HG03025 (cell line): ENCODE results near the gene MGAT4A.
"Not testable (repeated sequence)": the region's sequence is repeated elsewhere in the genome, so short reads cannot be mapped to it uniquely, and the experiment has no call there.

Source experiments
- ATAC-seq: cut with Tn5 transposase; IDR thresholded peaks from one replicate; pipeline ENCODE4 v1.9.1; 2021; ENCODE audit warnings: mild to moderate bottlenecking, moderate library complexity; ENCODE audit not compliant: unreplicated experiment, low FRiP score

Gene MGAT4A

DNA sequence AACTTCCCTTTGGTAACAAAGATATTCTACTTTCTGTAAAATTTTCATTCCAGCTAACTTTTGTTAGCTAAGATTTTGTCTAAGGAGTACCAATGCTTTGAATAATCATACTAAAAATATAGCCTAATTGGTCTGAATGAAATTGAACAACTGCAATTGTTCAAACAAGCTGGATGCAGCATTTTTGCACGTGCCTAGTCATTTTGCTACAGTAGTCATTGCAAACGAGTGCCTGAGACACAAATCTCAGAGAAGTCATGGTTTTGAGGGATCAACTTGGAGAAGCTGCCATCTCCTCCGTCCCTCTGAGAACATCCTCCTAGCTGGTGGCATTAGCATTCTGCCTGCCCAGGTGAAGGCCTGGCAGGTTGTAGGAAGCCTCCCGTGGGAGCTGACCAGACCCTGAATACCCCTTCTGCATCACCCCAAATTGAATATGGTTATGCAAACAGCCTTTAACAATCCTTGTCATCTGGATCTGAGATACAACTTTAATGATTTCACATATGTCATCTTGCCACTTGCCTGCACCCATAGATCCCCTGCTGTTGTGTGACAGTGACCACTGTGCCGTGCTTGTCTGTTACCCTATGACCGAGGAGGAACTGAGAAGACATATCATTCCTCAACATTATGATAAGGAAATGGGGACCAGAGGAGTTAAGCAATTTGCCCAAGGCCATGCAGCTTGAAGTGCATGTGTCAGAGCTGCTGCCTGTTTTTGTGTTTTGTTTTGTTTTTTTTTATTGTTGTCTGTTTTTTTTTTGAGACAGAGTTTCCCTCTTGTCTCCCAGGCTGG, 29.1 kb upstream of the MGAT4A start:
- no peak for ATAC-seq

GRCh38 chr2:98759338-98759737, 28.4 kb upstream of the MGAT4A start:
- ATAC-seq = no peak

- ATAC-seq = peak; percentile 82
Measured at GRCh38 chr2:98757904-98758421, 27.0 kb upstream of the MGAT4A start.

- no peak for ATAC-seq
Measured at GRCh38 chr2:98753801-98754200, 22.9 kb upstream of the MGAT4A start.

- ATAC-seq = not testable (repeated sequence)
Measured at GRCh38 chr2:98752711-98753110, 21.8 kb upstream of the MGAT4A start.

- no peak for ATAC-seq
Measured at GRCh38 chr2:98751748-98752147, 20.8 kb upstream of the MGAT4A start.

- no peak for ATAC-seq
Measured at GRCh38 chr2:98750593-98751282, 19.8 kb upstream of the MGAT4A start.

GRCh38 chr2:98749066-98749450, 18.1 kb upstream of the MGAT4A start:
- ATAC-seq = peak; percentile 51

DNA sequence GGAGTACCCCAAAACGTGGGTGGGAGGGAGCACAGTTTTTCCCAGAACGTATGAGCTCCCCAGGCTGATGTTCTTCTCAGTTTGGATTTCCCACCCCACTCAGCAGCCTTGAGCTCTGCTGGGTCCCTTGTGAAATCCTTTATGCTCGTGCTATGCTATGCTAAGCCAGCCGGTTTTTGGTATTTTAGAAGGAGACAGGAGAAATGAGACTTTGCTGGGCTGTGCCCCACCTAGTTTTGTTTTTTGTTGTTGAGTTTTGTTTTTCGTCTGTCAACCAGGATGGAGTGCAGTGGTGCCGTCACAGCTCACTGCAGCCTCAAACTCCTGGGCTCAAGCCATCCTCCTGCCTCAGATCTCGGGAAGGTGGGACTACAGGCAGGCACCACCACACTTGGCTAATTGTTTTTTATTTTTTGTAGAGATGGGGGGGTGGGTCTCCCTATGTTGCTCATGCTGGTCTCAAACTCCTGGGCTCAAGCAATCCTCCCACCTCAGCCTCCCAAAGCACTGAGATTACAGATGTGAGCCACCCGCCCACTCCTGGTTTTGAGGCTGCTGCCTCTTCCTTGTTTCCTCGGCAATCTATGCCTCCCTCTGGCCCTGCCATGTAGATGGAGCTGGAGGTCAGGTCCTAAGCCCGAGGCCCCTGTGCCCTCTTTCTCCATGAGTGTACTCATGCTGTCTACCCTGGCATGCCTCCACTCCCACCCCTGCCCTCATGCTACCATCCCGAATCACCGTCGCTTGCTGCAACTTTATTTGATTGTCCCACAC, 17.5 kb upstream of the MGAT4A start:
- peak; percentile 52 for ATAC-seq

GRCh38 chr2:98747888-98748287, 17.0 kb upstream of the MGAT4A start:
- ATAC-seq = no peak

GRCh38 chr2:98746426-98746825, 15.5 kb upstream of the MGAT4A start:
- ATAC-seq = no peak

DNA sequence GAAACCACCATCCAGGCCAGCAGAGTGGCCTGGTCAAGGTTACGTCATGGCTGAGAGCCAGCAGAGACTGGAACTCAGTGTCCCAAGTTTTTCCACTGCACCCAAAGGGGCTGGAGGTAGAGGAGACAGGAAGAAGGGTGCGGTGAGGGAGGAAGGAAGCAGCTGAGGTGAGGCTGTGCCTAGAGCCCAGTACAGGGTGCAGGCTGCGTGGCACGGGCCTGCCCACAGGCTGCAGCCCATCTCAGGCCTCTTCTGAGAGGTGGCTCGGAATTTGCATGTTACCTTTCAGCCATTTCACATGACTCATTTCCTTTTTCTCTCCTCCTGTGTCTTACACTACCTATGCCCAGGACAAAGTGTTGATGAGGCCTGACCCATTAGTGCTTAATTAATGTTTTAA, 13.7 kb upstream of the MGAT4A start:
- ATAC-seq = no peak

DNA sequence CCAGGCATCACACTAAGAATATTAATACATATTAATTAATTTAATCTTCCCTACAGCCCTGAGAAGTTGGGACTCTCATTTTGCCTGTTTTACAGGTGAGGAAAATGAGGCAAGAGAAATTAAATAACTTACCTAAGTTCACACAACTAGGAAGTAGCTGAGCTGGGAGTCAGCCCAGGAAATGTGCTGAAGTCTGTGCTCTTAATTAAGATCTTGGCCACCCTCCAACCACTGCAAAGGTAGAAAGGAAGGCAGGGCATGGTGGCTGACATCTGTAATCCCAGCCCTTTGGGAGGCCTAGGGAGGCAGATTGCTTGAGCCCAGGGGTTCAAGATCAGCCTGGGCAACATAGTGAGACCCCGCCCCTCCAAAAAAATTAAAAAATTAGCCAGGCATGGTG, 12.9 kb upstream of the MGAT4A start:
- no peak for ATAC-seq

DNA sequence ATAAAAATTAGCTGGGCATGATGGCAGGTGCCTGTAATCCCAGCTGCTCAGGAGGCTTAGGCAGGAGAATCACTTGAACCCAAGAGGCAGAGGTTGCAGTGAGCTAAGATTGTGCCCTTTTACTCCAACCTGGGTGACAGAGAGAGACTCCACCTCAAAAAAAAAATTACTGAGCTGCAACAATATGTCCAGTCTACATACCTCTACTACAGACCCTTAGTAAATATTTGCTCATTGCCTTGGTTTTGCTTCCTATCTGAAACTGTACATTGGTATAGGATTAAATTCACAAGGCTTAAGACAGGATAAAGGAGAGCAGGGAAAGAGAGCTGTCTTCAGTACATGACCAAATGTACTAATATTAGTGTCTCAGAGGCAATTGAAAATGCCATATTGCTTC, 8.1 kb upstream of the MGAT4A start:
- no peak for ATAC-seq

GRCh38 chr2:98738304-98738703, 7.4 kb upstream of the MGAT4A start:
- ATAC-seq = no peak

- ATAC-seq = no peak
Measured at GRCh38 chr2:98737848-98738247, 6.9 kb upstream of the MGAT4A start.

GRCh38 chr2:98736464-98736889, 5.5 kb upstream of the MGAT4A start:
- no peak for ATAC-seq

GRCh38 chr2:98734823-98735260, 3.9 kb upstream of the MGAT4A start:
- ATAC-seq = no peak

- no peak for ATAC-seq
Measured at GRCh38 chr2:98734162-98734561, 3.2 kb upstream of the MGAT4A start.

DNA sequence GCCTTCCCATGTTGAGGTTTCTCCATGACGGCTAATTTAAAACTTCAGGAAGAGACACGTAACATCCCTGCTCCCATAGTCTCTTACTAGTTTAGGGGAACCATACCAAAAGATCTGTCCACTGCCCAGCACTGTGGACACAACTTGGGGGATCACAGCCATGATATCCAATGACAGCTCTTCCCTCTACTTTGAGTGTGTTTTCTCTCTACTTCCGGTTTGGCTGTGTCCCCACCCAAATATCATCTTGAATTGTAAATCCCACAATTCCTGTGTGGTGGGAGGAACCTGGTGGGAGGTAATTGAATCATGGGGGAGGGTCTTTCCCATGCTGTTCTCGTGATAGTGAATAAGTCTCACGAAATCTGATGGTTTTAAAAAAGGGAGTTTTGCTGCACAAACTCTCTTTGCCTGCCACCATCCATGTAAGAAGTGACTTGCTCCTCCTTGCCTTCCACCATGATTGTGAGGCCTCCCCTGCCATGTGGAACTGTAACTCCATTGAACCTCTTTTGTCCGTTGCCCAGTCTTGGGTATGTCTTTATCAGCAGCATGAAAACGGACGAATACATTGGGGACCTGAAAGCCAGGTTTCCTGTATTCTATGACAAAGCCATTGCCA, 1.6 kb upstream of the MGAT4A start:
- no peak for ATAC-seq
